K562 (cell line): ENCODE results near the gene ARFGAP1. TPM values are rescaled to one million over a fixed set of nuclear protein-coding genes. Genes with fewer than 3 reads are reported as not detected.

Experiments
- BHLHE40 ChIP-seq: IDR thresholded peaks from 2 replicates; pipeline ENCODE4 v1.6.1; 2011; ENCODE audit warnings: low read length, improper control_type of control experiment
- DIDO1 ChIP-seq: fragments of 450-650 bp; IDR thresholded peaks from 2 replicates; pipeline ENCODE4 v1.6.1; 2016; ENCODE audit warnings: low read depth, missing biosample characterization, missing genetic modification characterization
- ESRRA ChIP-seq: fragments of 450-650 bp; IDR thresholded peaks from 2 replicates; pipeline ENCODE4 v1.6.1; 2014; ENCODE audit warnings: low read depth, mild to moderate bottlenecking, moderate library complexity, borderline replicate concordance
- FOXK1 ChIP-seq: sonication (generic); formaldehyde crosslinking; IDR thresholded peaks from 2 replicates; pipeline ENCODE4 v1.8.0; 2022; ENCODE audit warnings: missing genetic modification reagents, mild to moderate bottlenecking, borderline replicate concordance
- FUS ChIP-seq: fragments of 200-400 bp; formaldehyde crosslinking; optimal IDR thresholded peaks from 2 replicates; pipeline ENCODE3; 2017; ENCODE audit warnings: low read depth, low read length
- GABPA ChIP-seq: fragments of 200-800 bp; sonication (Bioruptor generic); conservative IDR thresholded peaks from 2 replicates; pipeline ENCODE4 v1.6.1; 2016; ENCODE audit warnings: low read depth, missing genetic modification characterization, missing compliant biosample characterization
- GATAD2B ChIP-seq: fragments of 450-650 bp; IDR thresholded peaks from 2 replicates; pipeline ENCODE4 v1.6.1; 2017; ENCODE audit warnings: mild to moderate bottlenecking, borderline replicate concordance
- ILK ChIP-seq: fragments of 450-650 bp; IDR thresholded peaks from 2 replicates; pipeline ENCODE4 v1.6.1; 2016; ENCODE audit warnings: missing genetic modification characterization, low read depth, mild to moderate bottlenecking, missing compliant biosample characterization, moderate library complexity, borderline replicate concordance
- KDM5B ChIP-seq: fragments of 200-600 bp; sonication (generic); IDR thresholded peaks from 2 replicates; pipeline ENCODE4 v1.6.1; 2012; ENCODE audit warnings: low read depth, mild to moderate bottlenecking, moderate library complexity, low read length, control low read depth, inconsistent platforms; ENCODE audit not compliant: insufficient replicate concordance
- KLF1 ChIP-seq: fragments of 450-650 bp; IDR thresholded peaks from 2 replicates; pipeline ENCODE4 v1.6.1; 2016; ENCODE audit warnings: missing genetic modification characterization, missing compliant biosample characterization
- NRF1 ChIP-seq, 2 experiments: fragments of 450-650 bp; IDR thresholded peaks in 1 of 2; conservative IDR thresholded peaks in 1 of 2; 2 replicates each; pipeline ENCODE4 v1.6.1; 2014; ENCODE audit warnings: mild to moderate bottlenecking in 2 of 2
- POLR2AphosphoS5 ChIP-seq: IDR thresholded peaks from 2 replicates; pipeline ENCODE4 v1.6.1; 2011; ENCODE audit warnings: mild to moderate bottlenecking, low read depth, low read length, moderate library complexity; ENCODE audit not compliant: control insufficient read depth, insufficient read depth
- POLR2H ChIP-seq: IDR thresholded peaks from 2 replicates; pipeline ENCODE4 v1.6.1; 2016; ENCODE audit warnings: missing genetic modification characterization, low read depth, mild to moderate bottlenecking, control low read depth, missing compliant biosample characterization, moderate library complexity
- RBBP5 ChIP-seq: fragments of 200-600 bp; sonication (generic); IDR thresholded peaks from 2 replicates; pipeline ENCODE4 v1.6.1; 2012; ENCODE audit warnings: borderline replicate concordance, mild to moderate bottlenecking, low read length, control low read depth, inconsistent platforms; ENCODE audit not compliant: insufficient read depth, poor library complexity, severe bottlenecking
- RBM22 ChIP-seq: fragments of 200-400 bp; formaldehyde crosslinking; IDR thresholded peaks from 2 replicates; pipeline ENCODE4 v1.6.1; 2018; ENCODE audit warnings: low read length, low read depth; ENCODE audit not compliant: poor library complexity, severe bottlenecking
- SAFB ChIP-seq: fragments of 200-400 bp; formaldehyde crosslinking; IDR thresholded peaks from 2 replicates; pipeline ENCODE4 v1.6.1; 2017; ENCODE audit warnings: low read depth, low read length, borderline replicate concordance
- SAP30 ChIP-seq: fragments of 200-600 bp; sonication (generic); IDR thresholded peaks from 2 replicates; pipeline ENCODE4 v1.6.1; 2012; ENCODE audit warnings: borderline replicate concordance, low read depth, mild to moderate bottlenecking, moderate library complexity, low read length, control low read depth, inconsistent platforms; ENCODE audit not compliant: insufficient read depth, poor library complexity, severe bottlenecking
- SP2 ChIP-seq: IDR thresholded peaks from 2 replicates; pipeline ENCODE4 v1.6.1; 2011; ENCODE audit warnings: mild to moderate bottlenecking, low read depth, low read length, moderate library complexity; ENCODE audit not compliant: poor library complexity, severe bottlenecking; ENCODE audit errors: extremely low read depth
- U2AF1 ChIP-seq: fragments of 200-400 bp; formaldehyde crosslinking; optimal IDR thresholded peaks from 2 replicates; pipeline ENCODE3; 2017; ENCODE audit warnings: mild to moderate bottlenecking, low read depth, low read length, moderate library complexity
- ZBTB12 ChIP-seq: fragments of 250-450 bp; sonication (Bioruptor Pico); IDR thresholded peaks from 2 replicates; pipeline ENCODE4 v1.4.0; 2020
- polyA plus RNA-seq, 8 experiments: library from polyadenylated mRNA; depleted of rRNA in 4 of 8; stranded (reverse) in 5 of 8; unstranded in 3 of 8; fragments of >200 nt; fragmentation: Nextera tagmentation in 2 of 8; fragmentation: Illumina TruSeq in 1 of 8; extraction: Ambion mirVana in 2 of 8; extraction: Trizol in 1 of 8; gene quantifications; 2 replicates each; pipeline versions ENCODE4 v1.2.1 to v1.2.3, GENCODE V29; 2011 to 2014; ENCODE audit warnings: inconsistent platforms in 1 of 8, missing spikeins in 1 of 8
- total RNA-seq, 7 experiments: library from RNA; depleted of rRNA in 6 of 7; stranded (reverse); fragments of >200 nt in 6 of 7; fragmentation: Illumina TruSeq in 2 of 7; extraction: Trizol in 2 of 7; gene quantifications; 2 replicates each; pipeline versions ENCODE4 v1.2.1 to v1.2.3, GENCODE V29; 2011 to 2021; ENCODE audit warnings: low replicate concordance in 1 of 7
- TF ChIP-seq, protein P1 (sequence below): sonication (generic); formaldehyde crosslinking; IDR thresholded peaks from 2 replicates; pipeline ENCODE4 v1.5.0; 2020; ENCODE audit warnings: missing genetic modification reagents
- TF ChIP-seq, protein P2 (sequence below): fragments of 250-450 bp; sonication (Bioruptor Pico); IDR thresholded peaks from 2 replicates; pipeline ENCODE4 v1.4.0; 2020; ENCODE audit warnings: mild to moderate bottlenecking

ARFGAP1 gene
- total and polyA plus RNA-seq, 9 of the 15 experiments (the other 6 are each of a cell fraction or from before 2014, with no cell fraction given), result 0.53 to 102 (median 33.5) TPM

DNA sequence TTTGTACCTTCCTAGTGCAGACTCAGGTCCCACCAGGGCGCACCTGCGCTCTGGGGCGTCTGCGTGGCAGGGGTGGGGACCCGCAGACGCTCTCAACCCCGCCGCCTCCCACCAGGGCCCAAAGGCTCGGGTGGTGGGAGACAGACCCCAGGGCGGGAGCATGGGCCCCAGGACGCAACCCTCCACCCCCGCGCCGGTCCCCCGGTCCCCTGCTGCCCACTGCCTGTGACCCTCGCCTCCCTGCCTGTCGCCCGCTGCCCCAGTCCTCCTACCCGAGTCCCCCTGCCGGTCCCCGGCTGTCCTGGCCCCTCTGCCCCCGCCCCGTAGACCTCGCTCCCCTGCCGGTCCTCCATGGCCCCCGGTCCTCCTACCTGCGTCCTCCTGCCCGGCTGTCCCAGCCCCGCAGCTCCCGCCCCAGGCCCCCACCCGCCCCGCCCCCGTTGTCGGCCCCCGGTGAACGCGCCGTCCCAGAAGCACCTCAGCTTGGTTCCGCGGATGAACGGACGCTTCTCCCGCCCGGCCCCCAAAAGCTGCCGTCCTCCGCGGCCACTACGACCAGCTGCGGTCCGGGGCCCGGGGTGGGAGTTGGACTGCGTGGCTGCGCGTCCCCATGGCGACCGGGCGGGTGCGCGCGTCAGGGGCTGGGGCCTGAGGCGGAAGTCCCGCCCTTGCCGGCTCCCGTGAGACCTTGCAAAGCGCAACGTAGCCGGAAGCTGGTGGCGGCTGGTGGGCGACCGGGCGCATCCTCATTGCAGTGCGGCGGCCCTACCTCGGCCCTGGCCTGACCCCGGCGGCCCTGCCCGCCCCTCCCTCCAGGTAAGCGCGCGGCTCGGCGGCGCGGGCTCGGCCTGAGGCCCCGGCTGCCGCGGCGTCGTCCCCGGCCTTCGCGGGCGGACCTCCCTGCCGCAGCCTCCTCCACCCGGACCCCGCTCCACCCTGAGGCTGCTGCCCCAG, at the start of gene ARFGAP1 (continued):
- peak; percentile 63 for TF ChIP-seq ZBTB12 (CRISPR knock-in tag)
- TF ChIP-seq KDM5B, result peak; percentile 76
- TF ChIP-seq POLR2AphosphoS5, result 0 out of 2 replicates have a peak, but pooled peaks have one; percentile 40
- TF ChIP-seq RBBP5, result peak; percentile 93
- TF ChIP-seq, protein P1, sequence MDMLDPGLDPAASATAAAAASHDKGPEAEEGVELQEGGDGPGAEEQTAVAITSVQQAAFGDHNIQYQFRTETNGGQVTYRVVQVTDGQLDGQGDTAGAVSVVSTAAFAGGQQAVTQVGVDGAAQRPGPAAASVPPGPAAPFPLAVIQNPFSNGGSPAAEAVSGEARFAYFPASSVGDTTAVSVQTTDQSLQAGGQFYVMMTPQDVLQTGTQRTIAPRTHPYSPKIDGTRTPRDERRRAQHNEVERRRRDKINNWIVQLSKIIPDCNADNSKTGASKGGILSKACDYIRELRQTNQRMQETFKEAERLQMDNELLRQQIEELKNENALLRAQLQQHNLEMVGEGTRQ, result no peak
- TF ChIP-seq FOXK1 (CRISPR knock-in tag), result no peak
- TF ChIP-seq, protein P2, sequence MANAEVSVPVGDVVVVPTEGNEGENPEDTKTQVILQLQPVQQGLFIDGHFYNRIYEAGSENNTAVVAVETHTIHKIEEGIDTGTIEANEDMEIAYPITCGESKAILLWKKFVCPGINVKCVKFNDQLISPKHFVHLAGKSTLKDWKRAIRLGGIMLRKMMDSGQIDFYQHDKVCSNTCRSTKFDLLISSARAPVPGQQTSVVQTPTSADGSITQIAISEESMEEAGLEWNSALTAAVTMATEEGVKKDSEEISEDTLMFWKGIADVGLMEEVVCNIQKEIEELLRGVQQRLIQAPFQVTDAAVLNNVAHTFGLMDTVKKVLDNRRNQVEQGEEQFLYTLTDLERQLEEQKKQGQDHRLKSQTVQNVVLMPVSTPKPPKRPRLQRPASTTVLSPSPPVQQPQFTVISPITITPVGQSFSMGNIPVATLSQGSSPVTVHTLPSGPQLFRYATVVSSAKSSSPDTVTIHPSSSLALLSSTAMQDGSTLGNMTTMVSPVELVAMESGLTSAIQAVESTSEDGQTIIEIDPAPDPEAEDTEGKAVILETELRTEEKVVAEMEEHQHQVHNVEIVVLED (CRISPR knock-in tag), result peak; percentile 62
- no peak for TF ChIP-seq KLF1 (tag)
- peak; percentile 15 for TF ChIP-seq U2AF1
- peak; percentile 75 to 79 for TF ChIP-seq NRF1 (conservative IDR thresholded peaks at IDR 0.05 in 1 of 2, IDR thresholded peaks at IDR 0.05 in 1 of 2)
- no peak for TF ChIP-seq POLR2H (tag)
- no peak for TF ChIP-seq SAFB
- peak; percentile 54 for TF ChIP-seq SP2
- TF ChIP-seq RBM22, result peak; percentile 90
- 0 out of 2 replicates have a peak, but pooled peaks have one; percentile 50 for TF ChIP-seq GATAD2B
- peak; percentile 13; the same call in 1 of the 2 replicates for TF ChIP-seq ESRRA
- peak; percentile 96 for TF ChIP-seq GABPA (tag)
- TF ChIP-seq SAP30, result peak; percentile 70
- 0 out of 2 replicates have a peak, but pooled peaks have one; percentile 17 for TF ChIP-seq BHLHE40
- TF ChIP-seq ILK (tag), result no peak
- TF ChIP-seq DIDO1 (tag), result no peak
- TF ChIP-seq FUS, result peak; percentile 62
